NCI-H748 (cell line): ENCODE data around the gene PSME1.

ENCODE experiments used
- DNase-seq: peaks from one replicate; lab custom pipeline; 2025; ENCODE audit not compliant: unreplicated experiment; lab: John Stamatoyannopoulos, UW

PSME1 gene

DNA sequence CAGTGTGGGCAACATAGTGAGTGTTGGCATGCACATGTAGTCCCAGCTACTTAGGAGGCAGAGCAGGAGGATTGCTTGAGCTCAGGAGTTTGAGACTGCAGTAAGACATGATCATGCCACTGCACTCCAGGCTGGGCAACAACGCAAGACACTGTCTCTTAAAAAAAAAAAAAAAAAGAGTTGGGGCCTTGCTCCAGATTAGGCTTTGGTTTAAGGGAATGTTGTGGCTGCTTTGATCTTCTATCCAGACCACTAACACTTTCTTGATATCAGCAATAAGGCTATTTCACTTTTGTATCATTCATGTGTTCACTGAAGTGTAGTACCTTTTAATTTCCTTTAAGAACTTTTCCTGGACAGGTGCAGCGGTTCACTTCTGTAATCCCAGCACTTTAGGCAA lies 8.3 kb upstream of the PSME1 start:
- no peak for DNase-seq

DNA sequence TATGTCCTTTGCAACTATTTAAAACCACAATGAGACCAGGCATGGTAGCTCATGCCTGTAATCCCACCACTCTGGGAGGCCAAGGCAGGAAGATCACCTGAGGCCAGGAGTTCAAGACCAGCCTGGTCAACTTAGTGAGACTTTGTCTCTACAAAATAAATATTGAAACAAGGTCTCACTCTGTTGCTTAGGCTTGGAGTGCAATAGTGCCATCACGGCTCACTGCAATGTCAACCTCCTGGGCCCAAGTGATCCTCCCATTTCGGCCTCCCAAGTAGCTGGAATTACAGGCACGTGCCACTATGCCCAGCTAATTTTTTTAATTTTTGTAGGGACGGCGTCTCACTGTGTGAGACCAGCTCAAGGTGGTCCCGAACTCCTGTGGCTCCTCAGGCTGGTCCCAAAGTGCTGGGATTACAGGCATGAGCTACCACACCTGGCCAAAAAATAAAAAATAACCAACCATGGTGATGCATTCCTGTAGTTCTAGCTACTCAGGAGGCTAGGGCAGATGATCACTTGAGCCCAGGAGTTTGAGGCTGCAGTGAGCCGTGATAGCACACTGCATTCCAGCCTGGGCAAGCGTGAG lies 6.5 kb upstream of the PSME1 start:
- DNase-seq: no peak

GRCh38 chr14:24130380-24130716 lies 5.6 kb upstream of the PSME1 start, which contains the start of gene FITM1:
Gene FITM1 (plus strand): TSS chr14:24130659. CDS start chr14:24131564, 905 bp downstream.
- DNase-seq: no peak

DNA sequence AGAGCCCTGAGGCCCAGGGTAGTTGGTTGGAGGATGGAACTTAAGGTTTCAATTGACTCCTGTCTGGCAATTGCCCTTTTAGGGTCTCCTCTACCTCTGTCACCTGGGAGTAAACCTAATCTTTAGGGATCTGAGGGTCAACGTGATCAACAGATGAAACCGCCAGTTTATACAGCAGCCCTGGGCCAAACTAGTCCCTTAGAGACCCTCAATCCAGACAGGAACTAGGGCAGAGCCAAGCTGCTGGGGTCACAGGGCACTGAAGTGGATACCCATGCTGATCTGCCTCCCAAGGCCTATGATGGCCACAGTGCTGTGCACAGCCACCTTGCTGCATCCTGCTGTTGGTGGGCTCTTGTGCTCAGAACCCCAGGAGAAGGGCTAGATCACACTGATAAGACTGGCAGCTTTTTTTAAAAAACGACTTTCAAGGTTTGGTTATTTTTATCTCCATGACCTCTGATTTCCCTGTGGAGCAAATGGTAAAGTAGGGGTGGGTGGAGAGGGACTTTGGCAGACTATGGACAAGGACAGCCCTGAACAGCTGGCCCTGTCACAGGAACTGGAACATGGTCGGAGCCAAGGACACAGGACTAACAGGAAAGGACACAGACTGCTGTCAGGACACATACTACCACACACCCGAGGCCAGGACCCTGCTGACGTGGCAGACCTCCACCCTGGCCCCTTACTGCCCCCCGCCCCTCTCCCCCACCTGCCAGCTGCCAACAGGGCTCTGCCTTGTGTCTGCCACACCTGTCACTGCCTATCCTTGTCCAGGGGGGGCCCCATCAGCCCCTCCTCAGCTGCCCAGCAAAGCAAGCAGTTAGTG lies 5.1 kb upstream of the PSME1 start:
- DNase-seq: no peak

DNA sequence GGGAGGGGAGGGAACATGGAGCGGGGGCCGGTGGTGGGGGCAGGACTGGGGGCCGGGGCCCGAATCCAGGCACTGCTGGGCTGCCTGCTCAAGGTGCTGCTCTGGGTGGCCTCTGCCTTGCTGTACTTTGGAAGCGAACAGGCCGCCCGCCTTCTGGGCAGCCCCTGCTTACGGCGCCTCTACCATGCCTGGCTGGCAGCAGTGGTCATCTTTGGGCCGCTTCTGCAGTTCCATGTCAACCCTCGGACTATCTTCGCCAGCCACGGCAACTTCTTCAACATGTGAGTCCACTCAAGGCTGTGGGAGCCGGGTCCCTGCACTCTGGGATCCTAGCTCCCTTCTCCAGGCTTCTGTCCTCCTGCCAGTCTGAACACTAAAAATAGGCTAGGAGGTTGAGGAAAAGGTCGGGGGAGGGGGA lies 4.4 kb upstream of the PSME1 start:
- no peak for DNase-seq

DNA sequence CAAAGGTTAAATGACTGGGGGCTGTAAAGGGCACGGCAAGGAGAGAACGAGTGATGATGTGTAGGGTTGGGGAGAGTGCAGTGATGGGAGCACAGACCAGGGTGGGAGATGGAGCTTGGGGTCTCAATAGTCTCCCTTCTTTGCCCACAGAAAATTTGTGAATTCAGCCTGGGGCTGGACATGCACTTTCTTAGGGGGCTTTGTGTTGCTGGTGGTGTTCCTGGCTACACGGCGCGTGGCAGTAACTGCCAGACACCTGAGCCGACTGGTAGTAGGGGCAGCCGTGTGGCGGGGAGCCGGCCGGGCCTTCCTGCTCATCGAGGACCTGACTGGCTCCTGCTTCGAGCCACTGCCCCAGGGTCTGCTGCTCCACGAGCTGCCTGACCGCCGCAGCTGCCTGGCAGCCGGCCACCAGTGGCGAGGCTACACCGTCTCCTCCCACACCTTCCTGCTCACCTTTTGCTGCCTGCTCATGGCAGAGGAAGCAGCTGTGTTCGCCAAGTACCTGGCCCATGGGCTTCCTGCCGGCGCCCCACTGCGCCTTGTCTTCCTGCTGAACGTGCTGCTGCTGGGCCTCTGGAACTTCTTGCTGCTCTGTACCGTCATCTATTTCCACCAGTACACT lies 3.8 kb upstream of the PSME1 start:
- no peak for DNase-seq

DNA sequence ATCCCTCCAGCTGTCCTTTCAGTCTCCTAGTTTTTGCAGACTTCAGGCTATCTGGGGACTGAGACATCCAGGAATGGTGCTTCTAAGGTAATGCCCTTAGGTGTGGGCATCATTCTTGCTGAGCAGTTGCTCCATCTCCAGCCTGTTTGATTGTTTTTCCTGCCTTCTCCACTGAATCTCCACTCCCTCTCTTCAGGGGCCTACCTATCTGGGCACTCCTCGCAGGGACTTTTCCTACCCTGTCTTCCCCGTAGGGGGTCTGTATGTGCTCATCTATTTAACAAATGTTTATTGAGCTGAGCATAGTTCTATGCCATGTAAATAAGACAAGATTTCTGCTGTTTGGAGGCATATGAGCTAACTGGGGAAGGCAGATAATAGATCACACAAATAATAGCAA lies 3.0 kb upstream of the PSME1 start:
- no peak for DNase-seq

- DNase-seq: no peak
These were observed 2.3 kb upstream of the PSME1 start for GRCh38 chr14:24133735-24134134.

DNA sequence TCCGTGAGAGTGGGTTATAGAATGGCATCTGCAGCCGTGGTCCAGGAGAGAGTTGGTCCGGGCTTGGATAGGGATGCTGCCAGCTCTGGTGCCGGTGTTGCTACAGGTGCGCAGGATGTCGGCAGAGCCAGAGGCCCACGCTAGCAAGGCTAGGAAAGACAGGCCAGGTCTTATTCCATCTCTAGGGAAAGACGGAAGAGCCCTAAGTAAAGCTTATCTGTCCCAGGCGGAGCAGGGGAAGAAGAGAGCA lies 485 bp upstream of the PSME1 start:
- no peak for DNase-seq

DNA sequence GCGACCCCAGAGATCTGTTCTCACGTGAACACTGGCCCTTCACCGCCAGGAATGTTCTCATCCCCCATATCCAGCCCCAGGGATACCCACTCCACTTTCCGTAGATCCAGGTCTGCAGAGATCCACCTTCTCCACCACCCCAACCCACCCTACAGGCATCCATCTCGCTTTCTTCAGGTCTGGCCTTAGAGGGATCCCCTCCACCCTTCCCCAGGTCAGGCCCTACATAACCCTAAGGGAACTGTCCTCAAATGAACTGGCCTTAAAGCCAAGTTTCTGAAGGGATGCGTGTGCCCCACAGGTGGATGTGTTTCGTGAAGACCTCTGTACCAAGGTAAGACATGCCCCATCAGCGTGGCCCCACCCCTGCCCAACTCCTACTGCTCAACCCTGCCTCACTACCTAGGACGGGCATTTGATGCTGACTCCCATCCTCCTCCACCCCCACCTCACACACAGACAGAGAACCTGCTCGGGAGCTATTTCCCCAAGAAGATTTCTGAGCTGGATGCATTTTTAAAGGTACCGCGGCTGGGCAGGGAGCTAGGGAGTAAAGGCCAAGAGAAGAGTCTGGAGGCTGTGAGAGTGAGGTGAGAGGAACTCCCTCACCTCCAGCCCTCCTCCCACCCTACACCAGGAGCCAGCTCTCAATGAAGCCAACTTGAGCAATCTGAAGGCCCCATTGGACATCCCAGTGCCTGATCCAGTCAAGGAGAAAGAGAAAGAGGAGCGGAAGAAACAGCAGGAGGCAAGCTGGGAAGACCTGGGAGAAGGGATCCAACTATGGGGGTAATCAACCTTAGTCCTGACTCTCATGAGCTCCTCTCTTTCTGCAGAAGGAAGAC lies 912 bp downstream of the PSME1 start:
- no peak for DNase-seq

DNA sequence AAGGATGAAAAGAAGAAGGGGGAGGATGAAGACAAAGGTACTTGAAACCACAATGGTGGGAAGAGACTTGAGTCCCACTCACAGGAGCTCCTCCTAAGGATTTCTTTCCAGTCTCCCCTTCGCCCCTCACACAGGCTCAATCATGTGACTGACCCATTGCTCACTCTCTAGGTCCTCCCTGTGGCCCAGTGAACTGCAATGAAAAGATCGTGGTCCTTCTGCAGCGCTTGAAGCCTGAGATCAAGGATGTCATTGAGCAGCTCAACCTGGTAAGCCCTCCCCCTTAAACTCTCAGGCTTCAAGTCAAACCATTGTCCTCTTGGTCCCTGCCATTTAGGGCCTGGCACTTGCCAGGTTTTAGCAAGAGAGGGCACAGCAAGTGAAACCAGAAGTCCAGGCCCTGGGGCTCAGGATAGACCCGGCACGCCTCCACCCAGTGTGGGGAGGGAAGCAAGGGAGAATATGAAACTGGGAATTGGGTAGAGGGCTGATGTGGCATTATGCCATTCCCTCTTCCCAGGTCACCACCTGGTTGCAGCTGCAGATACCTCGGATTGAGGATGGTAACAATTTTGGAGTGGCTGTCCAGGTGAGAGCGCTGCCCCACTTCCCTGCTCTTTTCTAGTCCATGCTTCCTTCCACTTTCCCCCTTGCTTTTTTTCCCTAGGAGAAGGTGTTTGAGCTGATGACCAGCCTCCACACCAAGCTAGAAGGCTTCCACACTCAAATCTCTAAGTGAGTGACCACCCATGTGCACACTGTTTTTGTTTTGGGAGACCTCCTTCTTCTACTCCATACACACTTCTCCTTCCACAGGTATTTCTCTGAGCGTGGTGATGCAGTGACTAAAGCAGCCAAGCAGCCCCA lies 1.8 kb downstream of the PSME1 start:
- no peak for DNase-seq

DNA sequence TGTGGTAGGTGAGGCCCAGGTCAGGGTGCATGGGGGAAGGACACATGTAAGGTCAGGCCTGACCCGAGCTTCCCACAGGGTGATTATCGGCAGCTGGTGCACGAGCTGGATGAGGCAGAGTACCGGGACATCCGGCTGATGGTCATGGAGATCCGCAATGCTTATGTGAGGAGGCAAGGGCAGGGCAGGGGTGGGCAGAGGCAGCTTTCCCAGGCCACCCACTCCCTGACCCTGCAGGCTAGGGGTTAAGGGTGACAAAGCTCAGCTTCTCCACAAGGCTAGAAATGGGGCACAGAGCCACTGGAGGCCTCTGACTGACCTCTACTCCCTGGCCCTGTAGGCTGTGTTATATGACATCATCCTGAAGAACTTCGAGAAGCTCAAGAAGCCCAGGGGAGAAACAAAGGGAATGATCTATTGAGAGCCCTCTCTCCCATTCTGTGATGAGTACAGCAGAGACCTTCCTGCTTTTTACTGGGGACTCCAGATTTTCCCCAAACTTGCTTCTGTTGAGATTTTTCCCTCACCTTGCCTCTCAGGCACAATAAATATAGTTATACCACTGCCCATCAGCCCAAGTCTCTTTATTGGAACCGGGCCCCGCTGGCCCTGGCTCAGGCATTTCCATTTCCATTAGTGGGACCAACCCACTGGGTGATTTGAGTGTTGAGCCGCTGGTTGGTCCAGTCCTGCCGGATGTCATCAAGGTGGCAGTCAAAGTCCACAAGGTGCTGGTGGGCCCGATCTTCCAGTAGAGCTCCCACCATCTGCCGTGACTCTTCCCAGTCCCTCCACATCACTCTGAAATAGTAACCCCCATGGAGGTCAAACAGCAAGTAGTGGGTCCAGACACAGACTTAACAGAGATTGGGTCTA lies 2.6 kb downstream of the PSME1 start:
- no peak for DNase-seq

DNA sequence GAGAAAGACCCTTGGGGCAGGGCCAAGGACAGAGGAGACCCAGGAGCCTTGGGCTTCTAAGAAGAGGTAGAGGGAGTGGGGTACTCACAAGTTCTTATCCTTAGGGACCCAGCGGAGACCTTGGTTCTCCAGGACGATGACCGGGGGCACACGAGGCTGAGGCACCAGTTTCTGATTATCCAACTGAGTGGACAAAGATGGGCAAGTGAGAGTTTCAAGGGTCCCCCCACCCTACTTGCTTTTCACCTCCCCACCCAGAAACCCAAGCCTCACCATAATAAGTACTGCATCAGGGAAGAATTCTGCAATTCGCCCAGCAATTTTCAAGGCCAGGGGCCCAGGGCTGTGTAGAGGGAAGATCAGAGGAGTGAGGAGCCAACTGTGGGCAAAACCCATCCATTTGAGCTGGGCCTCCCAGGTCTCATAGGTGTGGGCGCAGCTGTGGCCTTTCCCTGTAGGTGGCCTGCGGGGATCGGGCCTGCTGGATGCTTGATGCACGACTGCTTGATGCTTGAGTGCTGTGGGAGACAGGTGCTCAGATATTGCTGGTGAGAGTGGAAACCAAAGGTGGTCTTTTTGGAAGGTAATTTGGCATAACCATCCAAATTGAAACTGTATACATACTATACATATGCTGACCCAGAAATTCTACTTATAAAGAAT lies 3.4 kb downstream of the PSME1 start:
- DNase-seq: no peak

DNA sequence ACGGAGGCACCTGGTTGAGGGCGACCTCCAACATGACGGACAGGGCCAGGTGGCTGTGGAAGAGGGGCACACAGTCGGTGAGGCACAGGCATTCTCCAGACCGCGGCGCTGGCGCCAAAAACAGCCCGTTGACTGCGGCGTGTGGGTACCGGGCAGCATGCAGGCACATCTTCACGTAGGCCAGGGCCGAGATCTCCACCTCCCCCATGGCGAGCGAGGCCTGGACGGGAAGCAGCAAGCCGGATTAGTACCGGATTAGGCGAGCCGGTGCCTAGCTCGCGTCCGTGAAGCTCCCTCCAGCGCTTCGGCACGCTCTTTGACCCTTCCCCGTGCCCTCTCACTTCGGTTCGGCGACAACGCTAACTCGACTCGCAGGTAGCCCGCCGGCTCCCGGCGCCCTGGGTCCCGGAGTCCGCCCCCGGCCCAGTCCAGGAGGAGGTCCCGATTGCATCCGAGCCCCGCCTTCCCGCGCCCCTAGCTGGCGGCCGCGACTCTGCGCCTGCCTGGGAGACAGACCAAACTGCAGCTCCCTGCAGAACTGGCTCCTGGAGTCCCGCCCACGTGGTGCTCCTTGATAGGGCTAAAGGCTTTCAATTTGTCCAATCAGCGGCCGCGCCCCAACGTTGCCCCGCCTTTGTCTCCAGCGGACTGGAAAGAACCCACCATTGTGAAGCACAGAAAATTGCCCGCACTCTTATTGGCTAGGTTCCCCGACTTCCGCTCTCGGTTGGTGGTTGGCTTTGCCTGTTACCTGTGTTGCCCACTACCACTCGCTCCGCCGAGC lies 5.3 kb downstream of the PSME1 start, which contains the start of gene EMC9:
Gene EMC9, minus strand, starts transcription at position 495 of the 784 bp plus-strand sequence. Its CDS starts 287 bp downstream, at position 208.
- peak; percentile 100 for DNase-seq

DNA sequence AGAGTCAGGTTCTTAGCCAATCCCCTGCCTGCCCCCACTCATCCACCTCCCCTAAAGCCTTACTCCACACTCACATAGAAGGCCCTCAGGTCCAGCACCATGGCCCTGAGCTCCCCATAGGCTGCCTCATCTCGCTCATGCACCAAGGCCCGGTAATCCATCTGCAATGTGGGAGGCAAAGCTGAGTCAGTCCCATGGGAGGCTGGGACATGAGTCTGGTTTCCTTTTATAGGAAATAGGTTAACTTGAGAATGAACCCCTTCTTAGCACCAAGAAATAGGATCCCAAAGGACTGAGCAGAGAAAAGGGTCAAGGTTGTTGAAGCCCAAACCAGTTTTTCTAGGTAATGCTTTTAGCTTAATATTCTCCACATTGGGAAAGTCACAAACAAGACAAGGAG lies 7.5 kb downstream of the PSME1 start:
- DNase-seq: no peak

DNA sequence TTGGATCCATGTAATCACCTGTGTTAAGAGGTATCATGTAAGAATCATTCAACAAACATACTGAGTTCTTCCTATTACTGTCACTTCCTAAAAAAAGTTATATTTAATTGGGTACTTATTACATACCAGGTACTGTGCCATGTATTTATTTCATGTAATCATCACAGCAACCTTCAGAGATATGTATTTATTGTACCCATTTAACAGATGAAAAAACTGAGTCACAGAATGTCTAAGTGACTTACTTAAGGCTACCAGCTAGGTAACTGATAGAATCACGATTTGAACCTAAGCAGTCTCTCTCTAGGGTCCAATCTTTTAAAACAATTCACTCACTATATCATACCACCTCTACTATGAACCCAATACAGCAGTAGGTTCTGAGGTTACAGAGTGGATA lies 8.5 kb downstream of the PSME1 start:
- no peak for DNase-seq

- no peak for DNase-seq
These were observed 9.2 kb downstream of the PSME1 start for GRCh38 chr14:24145219-24145618.

GRCh38 chr14:24145690-24146452 lies 9.9 kb downstream of the PSME1 start:
- peak; percentile 63 for DNase-seq
